Fibroblast of skin of back (primary cell): ENCODE data around the gene ECI2.
A peak's percentile ranks its signal among the peaks of the same experiment; 100 is the strongest.
"Not testable (repeated sequence)": the region's sequence is repeated elsewhere in the genome, so short reads cannot be mapped to it uniquely, and the experiment has no call there.

ENCODE experiments used
- DNase-seq: peaks from one replicate; pipeline ENCODE4 v3.0.0-alpha.2; 2013

The ECI2 gene

GRCh38 chr6:4139272-4139671, 3.9 kb upstream of the ECI2 start:
- DNase-seq: peak; percentile 2

GRCh38 chr6:4138186-4138585, 2.8 kb upstream of the ECI2 start:
- no peak for DNase-seq

GRCh38 chr6:4136354-4136831, 1.0 kb upstream of the ECI2 start:
- no peak for DNase-seq

- peak; percentile 91 for DNase-seq
Measured at GRCh38 chr6:4135665-4136353, 434 bp upstream of the ECI2 start.

- peak; percentile 36 for DNase-seq
Measured at GRCh38 chr6:4133941-4134838, 1.2 kb downstream of the ECI2 start.

GRCh38 chr6:4130357-4130987, 4.9 kb downstream of the ECI2 start:
- no peak for DNase-seq

- peak; percentile 54 for DNase-seq
Measured at GRCh38 chr6:4129446-4129845, 5.9 kb downstream of the ECI2 start.

GRCh38 chr6:4128748-4129147, 6.6 kb downstream of the ECI2 start:
- peak; percentile 45 for DNase-seq

- no peak for DNase-seq
Measured at GRCh38 chr6:4128072-4128471, 7.3 kb downstream of the ECI2 start.

- peak; percentile 94 for DNase-seq
Measured at GRCh38 chr6:4125933-4126864, 9.2 kb downstream of the ECI2 start.

- no peak for DNase-seq
Measured at GRCh38 chr6:4125500-4125899, 9.9 kb downstream of the ECI2 start.

- no peak for DNase-seq
Measured at GRCh38 chr6:4124351-4124750, 11.0 kb downstream of the ECI2 start.

- no peak for DNase-seq
Measured at GRCh38 chr6:4115741-4116140, 19.6 kb downstream of the ECI2 start.

- no peak for DNase-seq
Measured at GRCh38 chr6:4114123-4114522, 21.3 kb downstream of the ECI2 start.

- DNase-seq: no peak
Measured at GRCh38 chr6:4113649-4114048, 21.7 kb downstream of the ECI2 start.

GRCh38 chr6:4112366-4112765, 23.0 kb downstream of the ECI2 start:
- DNase-seq: no peak

GRCh38 chr6:4109363-4109815, 26.0 kb downstream of the ECI2 start:
- not testable (repeated sequence) for DNase-seq

- DNase-seq: no peak
Measured at GRCh38 chr6:4108561-4109093, 26.7 kb downstream of the ECI2 start.

GRCh38 chr6:4107873-4108272, 27.5 kb downstream of the ECI2 start:
- no peak for DNase-seq

- no peak for DNase-seq
Measured at GRCh38 chr6:4105980-4106536, 29.3 kb downstream of the ECI2 start.

GRCh38 chr6:4103929-4104328, 31.4 kb downstream of the ECI2 start:
- no peak for DNase-seq
